ENCODE measurements around the gene OIT3.

OIT3 gene

GRCh38 chr10:72954230-72954595 is 60.7 kb downstream of the OIT3 start:
- DNase-seq, result no peak

- DNase-seq, result no peak
These were observed 61.3 kb downstream of the OIT3 start, which contains the start of gene PLA2G12B for GRCh38 chr10:72954596-72955554. PLA2G12B (minus strand) TSS chr10:72954806; CDS start chr10:72954685, 121 bp downstream.

GRCh38 chr10:72956001-72956400 is 62.5 kb downstream of the OIT3 start:
- DNase-seq, result no peak

DNA sequence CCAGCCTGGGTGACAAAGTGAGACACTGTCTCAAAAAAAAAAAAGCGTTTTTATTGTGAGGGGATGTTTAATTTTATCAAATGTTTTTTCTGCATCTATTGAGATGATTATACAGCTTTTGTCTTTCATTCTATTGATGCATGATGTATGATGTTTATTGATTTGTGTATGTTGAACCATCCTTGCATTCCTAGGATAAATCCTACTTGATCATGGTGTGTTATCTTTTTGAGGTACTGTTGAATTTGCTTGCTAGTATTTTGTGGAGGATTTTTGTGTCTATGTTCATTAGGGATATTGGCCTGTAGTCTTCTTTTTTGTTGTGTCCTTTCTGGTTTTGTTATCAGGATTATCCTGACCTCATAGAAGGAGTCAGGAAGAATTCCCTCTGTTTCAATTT is 83.3 kb downstream of the OIT3 start:
- no peak for DNase-seq

- DNase-seq, result no peak
These were observed 86.2 kb downstream of the OIT3 start for GRCh38 chr10:72979709-72980108.

GRCh38 chr10:72980348-72980747 is 86.8 kb downstream of the OIT3 start:
- DNase-seq, result no peak

DNA sequence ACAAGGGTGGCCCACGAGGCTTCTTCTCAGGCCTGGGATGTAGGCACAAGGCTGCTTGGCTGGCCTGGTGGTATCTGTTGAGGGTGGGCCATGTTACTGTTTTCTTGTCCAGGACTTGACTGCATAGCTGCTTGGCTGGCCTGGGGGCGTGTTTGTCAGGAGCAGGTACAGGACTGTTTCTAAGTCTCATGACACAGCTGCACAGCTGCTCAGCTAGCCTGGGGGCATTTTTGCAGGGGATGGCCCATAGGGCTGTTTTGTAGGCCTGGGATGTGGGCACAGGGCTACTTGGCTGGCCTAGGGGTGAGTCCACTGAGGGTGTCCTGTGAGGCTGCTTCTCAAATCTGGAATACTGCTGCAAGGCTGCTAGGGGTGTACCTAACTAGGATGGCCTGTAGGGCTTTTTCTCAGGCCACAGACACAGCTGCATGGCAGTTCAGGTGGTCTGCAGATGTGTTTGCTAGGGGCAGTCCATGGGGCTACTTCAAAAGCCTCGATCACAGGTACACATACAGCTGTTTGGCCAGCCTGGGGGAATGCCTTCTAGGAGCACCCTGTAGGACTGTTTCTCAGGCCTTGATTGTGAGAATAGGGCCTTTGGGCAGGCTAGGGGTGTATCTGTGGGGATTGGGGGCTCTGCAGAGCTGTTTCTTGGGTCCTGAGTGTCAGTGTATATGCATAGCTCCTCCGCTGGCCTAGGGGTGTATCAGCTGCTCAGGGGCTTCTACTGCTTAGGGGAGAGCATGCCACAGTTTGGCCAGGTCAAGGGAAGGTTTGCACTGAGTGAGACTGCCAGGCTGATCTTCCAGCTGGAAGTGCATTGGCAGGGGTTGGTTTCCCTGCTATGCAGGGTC is 87.7 kb downstream of the OIT3 start:
- peak; percentile 56 for DNase-seq

GRCh38 chr10:72981882-72982529 is 88.5 kb downstream of the OIT3 start:
- DNase-seq, result no peak
